DMS79 treated with DMSO at 0.1 percent for 48 hours (cell line): ENCODE data around the gene TMEM272.

Experiments
- DNase-seq: peaks from one replicate; lab custom pipeline; 2025; lab: John Stamatoyannopoulos, UW

Gene TMEM272

GRCh38 chr13:51849145-51850101 is 4.4 kb upstream of the TMEM272 start:
- no peak for DNase-seq

GRCh38 chr13:51848674-51849073 is 3.7 kb upstream of the TMEM272 start:
- DNase-seq = no peak

- DNase-seq = no peak
These were observed 1.8 kb upstream of the TMEM272 start for GRCh38 chr13:51846756-51847155.

- no peak for DNase-seq
These were observed 769 bp upstream of the TMEM272 start for GRCh38 chr13:51845574-51846318.

- DNase-seq = no peak
These were observed 1.4 kb downstream of the TMEM272 start for GRCh38 chr13:51843529-51843928.

- no peak for DNase-seq
These were observed 3.2 kb downstream of the TMEM272 start for GRCh38 chr13:51841732-51842131.

GRCh38 chr13:51840917-51841316 is 4.1 kb downstream of the TMEM272 start:
- DNase-seq = no peak

GRCh38 chr13:51839711-51840540 is 5.1 kb downstream of the TMEM272 start:
- no peak for DNase-seq

GRCh38 chr13:51838240-51838846 is 6.6 kb downstream of the TMEM272 start:
- no peak for DNase-seq

GRCh38 chr13:51837016-51837415 is 8.0 kb downstream of the TMEM272 start:
- DNase-seq = no peak

GRCh38 chr13:51834581-51835171 is 10.3 kb downstream of the TMEM272 start:
- no peak for DNase-seq

- no peak for DNase-seq
These were observed 11.0 kb downstream of the TMEM272 start for GRCh38 chr13:51833980-51834379.

- DNase-seq = no peak
These were observed 12.4 kb downstream of the TMEM272 start for GRCh38 chr13:51832471-51833152.

GRCh38 chr13:51831519-51831918 is 13.5 kb downstream of the TMEM272 start:
- DNase-seq = no peak

- DNase-seq = no peak
These were observed 15.4 kb downstream of the TMEM272 start for GRCh38 chr13:51829568-51829899.

GRCh38 chr13:51828730-51829567 is 16.0 kb downstream of the TMEM272 start:
- no peak for DNase-seq

GRCh38 chr13:51827254-51827653 is 17.7 kb downstream of the TMEM272 start:
- no peak for DNase-seq

- no peak for DNase-seq
These were observed 18.4 kb downstream of the TMEM272 start for GRCh38 chr13:51826606-51827005.

- no peak for DNase-seq
These were observed 19.2 kb downstream of the TMEM272 start for GRCh38 chr13:51825681-51826254.

- DNase-seq = no peak
These were observed 19.8 kb downstream of the TMEM272 start for GRCh38 chr13:51825165-51825592.
